Raji (cell line): ENCODE data around the gene ADGRA1.

Source experiments
- POLR2A ChIP-seq: IDR thresholded peaks from 2 replicates; pipeline ENCODE4 v1.6.1; 2011; ENCODE audit warnings: low read depth, low read length, control low read depth; ENCODE audit not compliant: insufficient read depth

Gene ADGRA1

DNA sequence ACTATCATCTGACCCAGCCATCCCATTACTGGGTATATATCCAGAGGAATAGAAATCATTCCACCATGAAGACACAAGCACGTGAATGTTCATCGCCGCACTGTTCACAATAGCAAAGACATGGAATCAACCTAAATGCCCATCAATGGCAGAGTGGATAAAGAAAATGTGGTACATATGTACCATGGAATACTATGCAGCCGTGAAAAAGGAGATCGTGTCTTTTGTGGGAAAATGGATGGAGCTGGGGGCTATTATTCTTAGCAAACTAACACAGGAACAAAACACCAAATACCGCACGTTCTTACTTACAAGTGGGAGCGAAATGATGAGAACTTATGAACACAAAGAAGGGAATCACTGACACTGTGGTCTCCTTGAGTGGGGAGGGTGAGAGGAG lies 62.5 kb downstream of the ADGRA1 start:
- TF ChIP-seq POLR2A, result no peak

DNA sequence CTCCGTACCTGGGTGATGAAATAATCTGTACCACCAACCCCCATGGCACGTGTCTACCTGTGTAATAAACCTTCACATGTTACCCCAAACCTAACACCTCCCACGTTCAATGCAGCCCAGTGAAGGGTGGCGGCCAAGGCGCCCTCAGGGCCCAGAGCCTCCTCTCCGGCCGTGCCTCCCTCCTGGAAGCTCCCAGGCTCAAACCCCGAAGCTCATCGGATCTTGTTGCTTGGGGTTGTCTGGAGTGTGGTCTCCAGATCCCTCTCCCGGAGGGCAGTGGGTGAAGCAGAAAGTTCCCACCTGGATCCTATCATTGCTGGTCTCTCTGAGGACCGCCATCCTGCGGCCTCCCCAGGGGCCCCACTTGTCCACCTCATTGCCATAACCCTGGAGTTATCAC lies 62.9 kb downstream of the ADGRA1 start:
- TF ChIP-seq POLR2A, result no peak

DNA sequence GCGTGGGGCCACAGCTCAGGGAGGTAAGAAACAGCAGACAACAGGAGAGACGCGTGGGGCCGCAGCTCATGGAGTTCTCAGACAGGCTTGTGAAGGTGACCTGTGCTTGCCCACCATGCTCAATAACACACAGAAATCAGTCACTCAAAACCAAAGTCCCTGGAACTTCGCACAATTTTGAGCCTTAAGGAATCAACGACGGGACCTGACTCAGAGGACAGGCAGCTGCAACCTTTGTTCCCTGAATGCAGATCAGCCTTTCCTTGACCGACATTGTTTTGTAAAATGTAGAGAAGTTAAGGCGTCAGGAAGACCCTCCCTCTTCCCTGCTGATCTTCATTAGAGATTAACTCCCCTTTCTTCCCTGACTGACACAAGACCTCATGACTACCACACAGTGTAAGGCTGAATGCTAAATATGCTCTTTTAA lies 63.8 kb downstream of the ADGRA1 start:
- TF ChIP-seq POLR2A, result no peak

DNA sequence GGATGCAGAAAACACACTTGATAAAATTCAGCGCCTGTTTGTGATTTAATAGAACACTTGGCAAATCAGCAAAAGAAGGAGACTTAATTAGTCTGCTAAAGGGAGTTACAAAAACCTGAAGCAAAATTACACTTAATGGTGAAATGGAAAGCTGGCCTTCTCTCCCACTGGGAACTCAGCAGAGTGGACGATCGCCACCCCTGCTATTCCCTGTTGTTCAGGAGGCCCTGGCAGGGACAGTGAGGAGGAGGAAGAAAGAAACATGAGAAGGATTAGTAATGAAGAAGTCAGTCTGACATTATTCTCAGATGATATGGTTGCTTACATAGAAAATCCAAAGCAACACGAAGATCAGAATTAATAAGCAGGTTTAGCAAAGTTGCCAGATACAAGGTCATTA lies 66.7 kb downstream of the ADGRA1 start:
- TF ChIP-seq POLR2A, result no peak

DNA sequence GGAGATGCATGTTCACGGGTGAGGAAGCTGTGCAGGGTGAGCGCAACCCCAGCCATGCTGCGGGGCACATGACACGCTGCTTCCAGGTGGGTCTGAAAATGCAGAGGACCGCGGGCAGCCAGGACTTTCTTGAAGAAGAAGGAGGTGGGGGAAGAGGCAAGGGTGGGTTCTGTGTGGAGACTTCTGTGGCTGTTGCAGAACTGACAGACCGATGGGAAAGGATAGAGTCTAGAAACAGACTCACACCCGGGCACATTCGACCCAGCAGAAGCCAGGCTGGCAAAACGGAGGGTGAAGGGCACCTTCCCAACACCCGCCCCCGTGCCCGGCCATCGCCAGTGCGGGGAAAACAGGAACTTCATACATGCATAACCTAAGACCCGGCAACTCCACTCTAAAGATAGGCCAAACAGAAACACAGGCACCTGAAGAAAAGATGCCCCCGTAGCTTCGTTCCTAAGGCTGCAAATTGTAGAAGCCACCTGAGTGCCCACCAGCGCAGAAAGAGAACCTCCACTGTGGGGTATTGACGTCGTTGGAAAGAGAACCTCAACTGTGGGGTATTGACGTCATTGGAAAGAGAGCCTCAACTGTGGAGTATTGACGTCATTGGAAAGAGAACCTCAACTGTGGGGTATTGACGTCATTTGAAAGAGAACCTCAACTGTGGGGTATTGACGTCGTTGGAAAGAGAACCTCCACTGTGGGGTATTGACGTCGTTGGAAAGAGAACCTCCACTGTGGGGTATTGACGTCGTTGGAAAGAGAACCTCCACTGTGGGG lies 67.5 kb downstream of the ADGRA1 start:
- TF ChIP-seq POLR2A, result no peak

DNA sequence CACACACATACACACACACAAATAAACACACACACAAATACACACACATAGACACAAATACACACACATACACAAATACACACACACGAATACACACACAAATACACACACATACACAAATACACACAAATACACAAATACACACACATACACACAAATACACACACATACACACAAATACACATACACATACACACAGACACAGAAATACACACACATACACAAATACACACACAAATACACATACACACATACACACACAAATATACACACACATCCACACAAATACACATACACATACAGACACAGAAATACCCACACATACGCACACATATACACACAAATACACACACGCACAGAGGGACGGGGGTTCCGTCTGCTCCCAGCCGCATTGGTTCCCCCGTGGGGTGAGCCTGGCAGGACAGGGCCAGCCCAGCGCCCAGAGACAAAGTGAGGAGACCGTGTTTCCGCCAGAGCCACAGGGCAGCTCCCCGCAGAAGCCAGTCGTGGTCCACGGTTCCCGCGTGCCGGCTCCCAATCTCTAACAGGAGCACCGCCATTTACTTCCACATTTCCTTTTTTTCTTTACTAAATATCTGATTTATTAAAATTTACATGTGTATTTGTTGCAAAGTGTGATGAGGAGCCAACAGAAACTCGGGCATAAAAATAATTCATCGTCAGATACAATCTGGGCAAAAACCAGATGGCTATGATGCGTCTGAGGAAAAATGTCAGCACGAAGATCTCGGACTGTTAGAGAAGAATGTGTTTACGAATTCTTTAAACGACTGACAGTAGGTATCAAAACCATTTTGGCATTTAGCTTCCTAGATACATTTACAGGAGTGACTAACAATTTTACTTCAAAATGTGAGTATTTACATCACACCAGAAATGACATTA lies 69.2 kb downstream of the ADGRA1 start:
- no peak for TF ChIP-seq POLR2A

DNA sequence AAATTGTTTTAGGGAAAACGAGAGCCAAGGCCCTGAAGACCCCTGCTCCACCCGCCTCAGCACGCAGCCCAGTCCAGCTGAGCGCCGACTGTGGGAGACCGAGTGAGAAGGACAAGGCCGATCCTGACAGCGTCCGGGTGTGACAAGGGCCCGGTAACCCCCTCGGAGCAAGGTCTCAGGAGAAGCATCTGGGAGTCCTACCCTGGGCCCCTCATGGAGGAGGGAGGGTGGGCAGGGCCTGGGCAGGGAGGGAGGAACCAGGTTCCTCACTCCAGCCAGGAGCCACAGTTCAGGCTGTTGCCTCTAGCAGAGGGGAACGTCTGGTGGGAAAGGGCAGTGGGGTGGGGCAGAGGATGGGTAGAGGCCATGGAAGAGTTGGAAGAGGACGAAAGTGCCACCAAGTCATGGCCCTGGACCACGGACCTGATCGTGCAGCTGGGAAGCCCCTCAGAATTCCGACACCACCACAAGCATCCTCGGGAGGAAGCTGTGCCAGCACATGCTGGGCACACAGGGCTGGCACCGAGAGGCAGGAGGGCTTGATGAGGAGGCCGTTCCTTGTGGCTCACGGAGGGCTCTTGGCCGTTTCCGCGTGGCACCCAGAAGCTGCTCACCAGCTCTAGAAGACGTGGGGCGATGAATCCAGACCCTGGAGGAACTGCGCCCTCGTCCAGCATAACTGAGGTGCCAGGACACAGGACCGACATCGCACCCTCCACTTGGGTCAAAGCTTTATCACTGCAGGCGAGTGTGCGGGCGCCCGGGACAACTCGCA lies 70.1 kb downstream of the ADGRA1 start:
- no peak for TF ChIP-seq POLR2A

DNA sequence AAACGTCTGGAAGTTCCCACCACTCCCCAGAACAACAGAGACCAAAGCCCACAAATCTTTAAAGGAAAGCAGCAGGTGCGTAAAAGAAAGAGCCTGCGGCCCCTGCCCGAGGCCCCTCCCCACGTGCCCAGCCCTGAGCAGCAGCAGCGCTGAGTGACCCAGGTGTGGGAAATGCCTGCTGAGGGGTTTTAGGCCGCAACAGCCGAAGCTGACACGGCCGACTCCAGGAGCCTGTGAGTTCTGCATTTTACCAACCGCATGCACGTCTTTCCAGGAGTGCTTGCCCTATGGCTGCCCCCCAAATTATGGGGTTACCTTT lies 70.7 kb downstream of the ADGRA1 start:
- TF ChIP-seq POLR2A, result no peak

DNA sequence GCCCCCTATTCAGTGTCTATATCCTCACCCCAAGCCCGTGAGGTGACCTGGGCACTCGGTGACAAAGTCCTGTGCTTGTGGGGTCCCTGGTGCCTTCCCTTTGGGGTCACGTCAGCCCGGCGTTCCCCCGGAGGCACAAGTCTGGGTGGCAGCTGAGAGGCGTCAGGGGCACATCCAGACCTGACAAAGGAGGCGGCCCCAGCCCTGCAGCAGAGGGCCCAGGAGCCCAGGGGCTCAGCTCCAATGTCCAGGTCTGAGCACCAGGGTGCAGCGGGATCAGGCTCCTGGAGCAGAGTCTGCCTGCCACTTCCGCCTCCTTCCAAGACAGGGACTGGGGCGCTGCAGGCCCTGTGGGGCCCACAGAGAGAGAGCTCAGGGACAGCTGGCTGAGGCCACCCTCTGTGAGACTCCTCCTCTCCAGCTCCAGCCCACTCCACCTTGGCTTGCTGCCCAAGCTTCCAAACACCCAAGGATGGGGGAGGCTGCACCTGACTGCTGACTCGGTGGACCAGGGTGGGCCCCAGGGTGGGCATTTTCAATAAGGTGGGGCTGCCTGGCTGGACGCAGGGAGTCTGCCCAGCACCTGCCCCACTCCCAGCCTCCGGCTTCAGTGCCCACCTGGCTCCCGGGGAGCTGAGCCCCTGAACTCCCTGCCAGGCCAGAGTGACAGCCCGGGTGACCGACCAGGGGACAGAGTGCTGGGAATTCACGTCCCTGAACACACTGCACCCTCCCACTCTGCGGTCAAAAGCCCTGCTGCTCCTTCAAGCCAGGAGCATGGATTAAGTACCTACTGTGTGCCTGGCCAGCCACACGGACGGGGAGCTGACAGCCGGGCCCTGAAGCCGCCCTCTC lies 71.3 kb downstream of the ADGRA1 start:
- no peak for TF ChIP-seq POLR2A

DNA sequence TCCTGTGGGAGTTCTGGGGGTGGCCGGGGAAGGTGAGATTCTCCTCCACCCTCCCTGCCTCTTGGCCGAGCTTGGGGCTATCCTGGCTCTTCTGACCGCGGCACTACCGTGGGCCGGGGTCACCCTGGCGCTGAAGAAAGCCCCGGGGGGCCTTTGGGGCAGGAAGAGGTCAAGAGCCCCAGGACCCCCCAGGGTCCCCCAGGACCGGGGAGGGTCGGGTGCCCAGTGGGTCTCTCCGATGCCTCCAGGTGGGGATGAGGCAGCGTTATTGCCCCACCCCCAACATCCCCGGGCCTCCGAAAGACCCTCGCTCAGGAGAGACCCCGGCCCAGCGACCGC lies 71.9 kb downstream of the ADGRA1 start:
- no peak for TF ChIP-seq POLR2A

DNA sequence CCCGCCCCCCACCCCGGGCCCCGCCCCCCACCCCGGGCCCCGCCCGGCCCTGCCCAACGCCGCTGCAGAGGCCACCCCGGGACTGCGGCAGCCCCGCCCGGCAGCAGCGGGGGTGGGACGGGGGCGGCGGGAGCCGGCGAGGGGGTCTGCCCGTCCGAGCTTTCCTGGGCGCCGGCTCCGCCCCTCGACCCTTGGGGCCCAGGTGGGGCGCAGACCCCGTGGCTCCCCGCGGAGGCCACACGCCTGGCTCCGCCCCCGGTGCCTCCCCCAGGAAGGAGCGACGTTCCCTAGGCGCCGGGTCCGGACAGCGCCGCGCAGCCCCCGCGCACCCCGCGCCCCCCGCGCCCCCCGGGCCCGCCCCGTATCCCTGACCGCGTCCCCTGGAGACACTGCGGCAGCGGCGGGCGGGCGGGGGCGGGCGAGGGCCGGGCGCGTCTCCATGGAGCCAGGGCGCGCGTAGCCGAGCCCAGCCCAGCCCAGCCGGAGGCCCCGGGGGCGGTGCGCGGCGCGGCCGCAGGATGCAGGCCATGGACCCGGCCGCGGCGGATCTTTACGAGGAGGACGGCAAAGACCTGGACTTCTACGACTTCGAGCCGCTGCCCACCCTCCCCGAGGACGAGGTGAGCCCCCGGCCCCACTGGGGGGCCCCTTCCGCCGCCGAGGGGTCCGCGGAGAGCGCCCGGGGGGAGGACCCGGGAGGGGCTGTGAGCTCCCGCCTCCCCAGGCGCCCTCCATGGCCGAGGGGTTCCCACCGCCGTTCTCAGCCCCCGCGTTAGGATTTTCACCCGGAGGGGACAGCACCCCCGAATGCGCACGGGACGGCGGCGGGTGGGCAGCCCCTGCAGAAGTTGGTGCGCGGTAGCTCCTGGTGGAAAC lies 72.5 kb downstream of the ADGRA1 start, which contains the start of gene KNDC1:
Gene KNDC1 (plus strand): TSS at position 270 of the 876 bp plus-strand sequence. CDS start 249 bp downstream, at position 519.
- no peak for TF ChIP-seq POLR2A

DNA sequence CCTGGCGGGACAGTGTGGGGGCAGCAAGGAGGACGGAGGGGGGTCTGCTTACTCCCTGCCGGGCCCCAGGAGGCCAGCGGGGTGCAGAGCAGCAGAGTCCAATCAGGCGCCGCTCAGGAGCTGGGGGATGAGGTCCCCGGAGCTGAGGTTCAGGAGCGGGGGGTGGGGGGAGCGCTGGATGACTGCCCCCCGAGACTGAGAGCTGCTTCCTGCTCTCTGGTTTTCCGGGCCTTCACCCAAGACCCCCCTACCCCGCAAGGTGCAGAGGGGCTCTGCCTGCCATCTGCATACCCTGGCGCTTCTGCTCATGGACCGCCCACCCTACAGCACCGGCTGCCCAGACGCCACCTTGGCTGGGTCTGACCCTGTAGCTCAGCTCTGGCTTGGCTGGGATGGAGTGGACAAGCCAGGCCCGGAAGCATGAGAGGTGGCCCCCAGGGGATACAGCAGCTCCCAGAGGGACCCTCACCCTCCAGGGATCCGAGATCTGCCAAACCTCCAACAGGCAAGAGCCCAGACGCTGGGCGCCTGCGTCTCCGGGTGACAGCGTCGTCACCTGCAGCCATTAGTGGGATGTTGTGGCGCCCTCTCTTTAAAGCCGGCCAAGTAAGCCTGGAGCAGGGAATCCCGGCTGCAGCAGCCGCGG lies 73.2 kb downstream of the ADGRA1 start:
- TF ChIP-seq POLR2A, result no peak

DNA sequence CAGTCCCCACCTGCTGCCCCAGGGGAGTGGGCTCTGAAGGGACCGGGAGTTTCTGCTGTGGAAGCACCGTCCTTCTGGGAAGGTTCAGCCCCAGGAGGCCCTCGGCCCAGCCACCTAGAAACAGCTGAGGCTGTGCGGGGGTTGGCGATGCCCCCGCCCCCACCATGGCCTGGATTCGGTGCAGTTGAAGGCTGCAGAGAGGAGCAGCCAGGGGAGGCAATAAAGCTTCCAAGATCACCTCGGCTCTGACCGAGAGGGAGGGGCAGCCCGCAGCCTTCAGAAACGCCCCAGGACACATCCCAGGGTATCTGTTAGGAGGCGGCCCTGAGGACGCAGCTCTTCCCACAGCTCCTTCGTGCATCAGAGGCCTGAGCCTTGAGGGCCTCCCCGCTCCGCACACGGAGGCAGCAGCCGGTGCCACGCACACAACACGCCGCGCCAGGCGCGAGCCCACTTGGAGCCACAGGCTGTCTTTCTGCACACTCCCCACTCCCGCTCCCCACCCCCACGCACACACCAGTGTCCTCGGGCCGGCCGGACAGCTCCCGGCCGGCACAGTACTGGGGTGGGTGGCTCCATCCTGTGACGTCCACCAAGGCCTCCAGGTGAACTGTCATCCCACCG lies 73.9 kb downstream of the ADGRA1 start:
- TF ChIP-seq POLR2A, result no peak
